ENCODE results near the gene IRX5. TPM values are rescaled to one million over a fixed set of nuclear protein-coding genes. Genes with fewer than 3 reads are reported as not detected.

Gene IRX5
- polyA plus RNA-seq, 1 donor from 2014 or later = 0.14 TPM

GRCh38 chr16:54947616-54948015 is 17.0 kb downstream of the IRX5 start:
- no peak overlapping the region for H3K9ac ChIP-seq (ENCODE audit: low read length)
- no peak overlapping the region for H3K4me3 ChIP-seq (ENCODE audit: low read length)
- no peaks in the 10 kb centered on the region for H3K9me3 ChIP-seq (ENCODE audit: low read length)
- no peak for TF ChIP-seq TAF1 (IDR thresholded peaks at IDR 0.05; ENCODE audit: low read depth)
- no peak for TF ChIP-seq EZH2 (IDR thresholded peaks at IDR 0.05; ENCODE audit: borderline replicate concordance, insufficient read depth, low read length, poor library complexity, severe bottlenecking)
- TF ChIP-seq SMC3 (conservative IDR thresholded peaks at IDR 0.05; ENCODE audit: poor library complexity) = no peak
- H3K27ac ChIP-seq (ENCODE audit: low read length) = no peak overlapping the region
- no peaks in the 10 kb centered on the region for H4K20me1 ChIP-seq (ENCODE audit: insufficient read depth)
- no peak overlapping the region for H3K4me2 ChIP-seq (ENCODE audit: low read length)
- H2AFZ ChIP-seq (ENCODE audit: low read depth, low read length) = no peak overlapping the region
- no peaks in the 10 kb centered on the region for H3F3A ChIP-seq (ENCODE audit: insufficient read depth, low read length, poor library complexity, severe bottlenecking)
- H3K36me3 ChIP-seq (ENCODE audit: insufficient read depth, low read length) = no peaks in the 10 kb centered on the region
- H3K79me2 ChIP-seq (replicated peaks; ENCODE audit: insufficient read depth, low read length) = no peaks in the 10 kb centered on the region
- peaks cover 23% of the 10 kb centered on the region for H3K27me3 ChIP-seq (ENCODE audit: insufficient read depth, low read depth, low read length)
- no peaks in the 10 kb centered on the region for H3K9me2 ChIP-seq (ENCODE audit: insufficient read depth, low read length)

- TF ChIP-seq CTCF (IDR thresholded peaks at IDR 0.05; ENCODE audit: poor library complexity, severe bottlenecking) (no peak), EZH2 (IDR thresholded peaks at IDR 0.05; ENCODE audit: borderline replicate concordance, insufficient read depth, low read length, poor library complexity, severe bottlenecking) (no peak), TAF1 (IDR thresholded peaks at IDR 0.05; ENCODE audit: low read depth) (no peak)
- H3K9ac ChIP-seq (ENCODE audit: low read length) = no peak overlapping the region
- no peaks in the 10 kb centered on the region for H4K20me1 ChIP-seq (ENCODE audit: insufficient read depth)
- H3K9me3 ChIP-seq (ENCODE audit: low read length) = no peaks in the 10 kb centered on the region
- no peak overlapping the region for H3K27ac ChIP-seq (ENCODE audit: low read length)
- H3K4me2 ChIP-seq (ENCODE audit: low read length) = no peak overlapping the region
- no peaks in the 10 kb centered on the region for H3K79me2 ChIP-seq (replicated peaks; ENCODE audit: insufficient read depth, low read length)
- no peak overlapping the region for H2AFZ ChIP-seq (ENCODE audit: low read depth, low read length)
- no peaks in the 10 kb centered on the region for H3F3A ChIP-seq (ENCODE audit: insufficient read depth, low read length, poor library complexity, severe bottlenecking)
- H3K9me2 ChIP-seq (ENCODE audit: insufficient read depth, low read length) = no peaks in the 10 kb centered on the region
- no peak overlapping the region for H3K4me3 ChIP-seq (ENCODE audit: low read length)
- H3K27me3 ChIP-seq (ENCODE audit: insufficient read depth, low read depth, low read length) = peaks cover 4% of the 10 kb centered on the region
- no peaks in the 10 kb centered on the region for H3K36me3 ChIP-seq (ENCODE audit: insufficient read depth, low read length)
Observed at GRCh38 chr16:54952195-54952594, 21.5 kb downstream of the IRX5 start.

GRCh38 chr16:54953461-54953860 is 22.8 kb downstream of the IRX5 start:
- no peak overlapping the region for H3K4me2 ChIP-seq (ENCODE audit: low read length)
- no peak overlapping the region for H3K9ac ChIP-seq (ENCODE audit: low read length)
- no peaks in the 10 kb centered on the region for H3K36me3 ChIP-seq (ENCODE audit: insufficient read depth, low read length)
- TF ChIP-seq SMC3 (conservative IDR thresholded peaks at IDR 0.05; ENCODE audit: poor library complexity) (no peak), MXI1 (conservative IDR thresholded peaks at IDR 0.05; ENCODE audit: poor library complexity, severe bottlenecking) (no peak), CTCF (IDR thresholded peaks at IDR 0.05; ENCODE audit: poor library complexity, severe bottlenecking) (no peak), EZH2 (IDR thresholded peaks at IDR 0.05; ENCODE audit: borderline replicate concordance, insufficient read depth, low read length, poor library complexity, severe bottlenecking) (no peak), POLR2AphosphoS5 (IDR thresholded peaks at IDR 0.05) (no peak), EP300 (conservative IDR thresholded peaks at IDR 0.05; ENCODE audit: poor library complexity, severe bottlenecking) (no peak), REST (IDR thresholded peaks at IDR 0.05; ENCODE audit: borderline replicate concordance) (no peak), RAD21 (conservative IDR thresholded peaks at IDR 0.05) (no peak), TAF1 (IDR thresholded peaks at IDR 0.05; ENCODE audit: low read depth) (no peak)
- no peaks in the 10 kb centered on the region for H3K9me2 ChIP-seq (ENCODE audit: insufficient read depth, low read length)
- H3K27me3 ChIP-seq (ENCODE audit: insufficient read depth, low read depth, low read length) = peaks cover 4% of the 10 kb centered on the region
- H3K27ac ChIP-seq (ENCODE audit: low read length) = no peak overlapping the region
- no peaks in the 10 kb centered on the region for H4K20me1 ChIP-seq (ENCODE audit: insufficient read depth)
- H2AFZ ChIP-seq (ENCODE audit: low read depth, low read length) = no peak overlapping the region
- no peaks in the 10 kb centered on the region for H3F3A ChIP-seq (ENCODE audit: insufficient read depth, low read length, poor library complexity, severe bottlenecking)
- H3K4me3 ChIP-seq (ENCODE audit: low read length) = no peak overlapping the region
- H3K79me2 ChIP-seq (replicated peaks; ENCODE audit: insufficient read depth, low read length) = no peaks in the 10 kb centered on the region
- no peaks in the 10 kb centered on the region for H3K9me3 ChIP-seq (ENCODE audit: low read length)

Measured in neural cell (in vitro differentiated cells).